Ramos (cell line): Measurements from ENCODE around the gene LIMS1.
"Not testable (repeated sequence)": the region's sequence is repeated elsewhere in the genome, so short reads cannot be mapped to it uniquely, and the experiment has no call there.

ENCODE experiments used
- in situ Hi-C: fragments of 300-500 bp; cut with MboI; formaldehyde crosslinking; loops from one replicate; pipeline ENCODE4 v1.14.3; 2022; ENCODE audit warnings: low sequenced_read_pairs; ENCODE audit not compliant: unreplicated experiment

LIMS1 gene, protein sequence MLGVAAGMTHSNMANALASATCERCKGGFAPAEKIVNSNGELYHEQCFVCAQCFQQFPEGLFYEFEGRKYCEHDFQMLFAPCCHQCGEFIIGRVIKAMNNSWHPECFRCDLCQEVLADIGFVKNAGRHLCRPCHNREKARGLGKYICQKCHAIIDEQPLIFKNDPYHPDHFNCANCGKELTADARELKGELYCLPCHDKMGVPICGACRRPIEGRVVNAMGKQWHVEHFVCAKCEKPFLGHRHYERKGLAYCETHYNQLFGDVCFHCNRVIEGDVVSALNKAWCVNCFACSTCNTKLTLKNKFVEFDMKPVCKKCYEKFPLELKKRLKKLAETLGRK

DNA sequence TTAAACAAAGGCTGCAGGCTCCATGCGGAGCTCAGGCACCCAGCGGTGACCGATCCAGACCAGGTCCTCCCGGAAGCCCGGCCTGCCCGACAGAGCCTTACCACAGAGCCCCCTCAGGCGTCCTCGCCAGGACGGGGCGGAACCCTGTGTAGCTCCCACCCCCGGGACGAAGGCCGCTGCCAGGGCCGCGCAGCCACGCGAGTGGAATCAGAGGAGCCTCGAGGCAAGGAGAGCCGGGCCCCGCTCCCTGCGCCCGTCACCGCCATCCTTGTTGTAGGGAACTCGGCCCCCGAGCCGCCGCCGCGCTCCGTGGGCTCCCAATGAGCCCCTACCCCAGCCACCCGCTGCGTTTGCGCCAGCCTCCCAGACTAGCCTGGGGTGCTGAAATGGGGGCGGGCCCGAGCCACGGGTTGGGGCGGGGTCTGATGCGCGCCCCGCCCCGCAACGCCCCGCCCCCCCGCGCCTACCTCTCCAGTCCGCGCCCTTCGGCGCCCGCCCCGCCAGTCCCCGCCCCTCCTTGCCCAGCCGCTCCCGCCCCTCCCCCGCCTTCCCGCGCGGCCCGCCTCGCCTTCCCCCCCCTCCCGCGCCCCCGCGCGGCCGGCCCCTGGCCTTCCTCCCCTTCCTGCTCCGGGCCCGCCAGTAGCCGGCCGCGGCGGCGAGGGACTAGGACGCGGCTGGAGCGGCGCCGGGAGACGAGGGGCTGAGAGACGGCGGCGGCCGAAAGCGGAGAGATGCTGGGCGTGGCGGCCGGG, at the start of gene LIMS1:
LIMS1 (plus strand) TSS at position 639 of the 752 bp plus-strand sequence; CDS start at position 732, 93 bp downstream.
- in situ Hi-C loops: no loop called here

GRCh38 chr2:108485253-108485652, 49.0 kb upstream of the LIMS1 start:
- in situ Hi-C loops: no loop called here

GRCh38 chr2:108490506-108491122, 43.7 kb upstream of the LIMS1 start:
- in situ Hi-C loops: no loop called here

DNA sequence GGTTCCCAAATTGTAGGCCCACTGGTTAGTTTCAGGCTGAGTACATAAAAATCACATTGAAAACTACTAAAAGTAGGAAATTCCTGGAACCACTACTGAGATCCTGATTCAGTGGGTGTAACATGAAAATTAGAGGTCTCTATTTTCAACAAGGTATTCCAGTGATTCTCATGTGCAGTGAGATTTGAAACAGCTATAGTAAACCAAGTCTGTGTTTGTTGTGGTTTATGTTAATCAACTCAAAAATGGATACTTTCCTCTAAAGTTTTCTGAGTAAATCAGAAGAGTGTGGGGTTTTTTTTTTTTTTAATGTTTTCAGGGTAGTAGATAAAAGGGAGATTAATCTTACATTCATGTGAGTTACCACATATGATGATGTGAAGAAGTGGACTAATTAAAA, 42.4 kb upstream of the LIMS1 start:
- in situ Hi-C loops: no loop called here

- in situ Hi-C loops: no loop called here
Measured at GRCh38 chr2:108492364-108492763, 41.9 kb upstream of the LIMS1 start.

GRCh38 chr2:108496167-108496566, 38.1 kb upstream of the LIMS1 start:
- in situ Hi-C loops: not testable (repeated sequence)

GRCh38 chr2:108507620-108508019, 26.6 kb upstream of the LIMS1 start:
- in situ Hi-C loops: not testable (repeated sequence)

DNA sequence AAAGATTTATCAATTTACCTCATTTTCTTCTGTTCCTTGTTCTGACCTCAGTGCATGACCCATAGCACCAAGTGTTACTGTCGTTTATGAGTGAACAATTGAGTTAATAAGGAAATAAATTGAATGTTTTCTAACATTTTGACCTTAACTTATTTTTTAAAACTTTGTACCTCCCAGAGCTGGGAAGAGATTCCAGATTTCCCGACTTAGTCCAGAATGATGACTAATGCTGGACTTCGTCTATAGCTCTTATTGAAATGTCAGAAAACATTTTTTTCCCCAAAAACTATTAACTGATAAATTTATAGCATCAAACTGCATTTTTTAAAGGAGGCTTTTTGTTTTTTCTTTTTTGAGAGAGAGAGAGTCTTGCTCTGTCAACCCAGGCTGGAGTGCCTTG, 21.8 kb upstream of the LIMS1 start:
- in situ Hi-C loops: not testable (repeated sequence)

DNA sequence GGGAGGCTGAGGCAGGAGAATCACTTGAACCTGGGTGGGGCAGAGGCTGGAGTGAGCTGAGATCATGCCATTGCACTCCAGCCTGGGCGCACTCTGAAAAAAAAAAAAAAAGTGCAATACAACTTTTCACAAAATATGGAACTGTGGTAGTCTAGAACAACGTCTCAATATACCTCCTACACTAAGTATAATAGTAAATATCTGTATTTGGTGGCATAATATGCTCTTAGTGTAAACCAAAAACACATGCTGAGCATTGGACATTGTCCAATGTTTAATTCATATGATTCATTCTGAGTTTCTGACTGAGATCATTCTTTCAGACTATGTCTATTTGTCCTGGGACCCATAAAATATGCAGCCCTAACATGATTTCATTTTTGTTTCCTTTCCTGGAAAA, 19.8 kb upstream of the LIMS1 start:
- in situ Hi-C loops: not testable (repeated sequence)

- in situ Hi-C loops: not testable (repeated sequence)
Measured at GRCh38 chr2:108524688-108525087, 9.6 kb upstream of the LIMS1 start.

GRCh38 chr2:108525258-108525657, 9.0 kb upstream of the LIMS1 start:
- in situ Hi-C loops: not testable (repeated sequence)

DNA sequence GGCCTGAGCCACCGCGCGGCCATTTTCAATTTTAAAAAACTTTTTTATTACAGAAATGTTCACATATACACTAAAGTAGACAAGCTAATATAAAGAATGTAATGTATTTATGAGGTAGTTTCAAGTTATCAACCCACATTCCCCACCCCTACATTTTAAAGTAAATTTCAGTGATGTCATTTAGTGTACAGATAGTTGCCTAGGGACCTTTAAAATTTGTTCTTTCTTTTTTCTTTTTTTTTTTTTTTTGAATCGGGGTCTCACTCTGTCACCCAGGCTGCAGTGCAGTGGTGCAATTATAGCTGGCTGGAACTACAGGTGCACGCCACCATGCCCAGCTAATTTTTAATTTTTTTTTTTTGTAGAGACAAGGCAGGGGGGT, 2.6 kb upstream of the LIMS1 start:
- in situ Hi-C loops: no loop called here

DNA sequence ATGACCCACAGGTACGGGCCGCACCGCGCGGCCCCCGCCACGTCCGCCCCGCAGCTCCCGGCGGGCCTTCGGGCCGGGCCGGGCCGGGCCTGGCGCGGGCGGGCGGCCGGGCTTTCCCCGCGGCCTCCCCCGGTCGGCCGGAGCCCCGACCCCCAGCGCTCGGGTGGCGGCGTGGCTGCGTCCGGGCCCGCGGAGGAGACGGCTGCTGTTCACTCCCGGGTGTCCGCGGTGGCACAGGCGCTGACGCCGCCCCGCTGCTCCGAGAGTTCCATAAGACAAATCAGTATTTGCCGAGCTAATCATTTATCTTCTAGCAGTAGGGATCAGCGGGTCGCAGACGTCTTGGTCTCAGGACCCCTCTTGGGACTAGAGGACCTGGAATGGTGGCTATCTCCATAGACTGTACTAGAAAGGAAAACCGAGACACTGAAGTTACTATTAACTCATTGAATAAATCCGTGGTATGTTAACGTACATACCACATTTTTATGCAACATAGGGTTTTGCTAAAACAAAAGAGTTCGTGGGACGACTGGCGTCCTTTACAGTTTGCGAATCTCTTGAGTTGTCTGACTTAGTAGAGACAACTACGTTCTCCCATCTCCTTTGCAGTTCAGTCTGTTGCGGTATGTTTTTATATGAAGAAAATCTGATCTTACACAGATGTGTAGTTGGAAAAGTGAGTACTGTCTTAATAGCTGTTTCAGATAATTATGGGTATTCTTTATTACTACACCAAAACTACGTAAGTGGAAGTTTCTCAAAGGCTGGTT, 500 bp downstream of the LIMS1 start:
- in situ Hi-C loops: no loop called here

DNA sequence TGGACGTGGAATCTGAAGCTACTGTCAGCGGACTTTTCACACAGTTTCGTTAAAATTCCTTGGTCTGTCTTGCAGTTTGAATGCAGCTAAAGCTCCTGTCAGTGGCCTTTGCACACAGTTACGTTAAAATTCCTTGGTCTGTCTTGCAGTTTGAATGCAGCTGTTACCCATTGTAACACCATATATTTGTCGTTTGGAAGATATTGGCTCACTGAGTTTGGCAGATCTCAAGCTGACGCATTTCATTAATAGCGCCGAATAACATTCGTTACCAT, 1.0 kb downstream of the LIMS1 start:
- in situ Hi-C loops: no loop called here

GRCh38 chr2:108536133-108536780, 2.0 kb downstream of the LIMS1 start:
- in situ Hi-C loops: no loop called here

- in situ Hi-C loops: no loop called here
Measured at GRCh38 chr2:108536911-108537310, 2.6 kb downstream of the LIMS1 start.

DNA sequence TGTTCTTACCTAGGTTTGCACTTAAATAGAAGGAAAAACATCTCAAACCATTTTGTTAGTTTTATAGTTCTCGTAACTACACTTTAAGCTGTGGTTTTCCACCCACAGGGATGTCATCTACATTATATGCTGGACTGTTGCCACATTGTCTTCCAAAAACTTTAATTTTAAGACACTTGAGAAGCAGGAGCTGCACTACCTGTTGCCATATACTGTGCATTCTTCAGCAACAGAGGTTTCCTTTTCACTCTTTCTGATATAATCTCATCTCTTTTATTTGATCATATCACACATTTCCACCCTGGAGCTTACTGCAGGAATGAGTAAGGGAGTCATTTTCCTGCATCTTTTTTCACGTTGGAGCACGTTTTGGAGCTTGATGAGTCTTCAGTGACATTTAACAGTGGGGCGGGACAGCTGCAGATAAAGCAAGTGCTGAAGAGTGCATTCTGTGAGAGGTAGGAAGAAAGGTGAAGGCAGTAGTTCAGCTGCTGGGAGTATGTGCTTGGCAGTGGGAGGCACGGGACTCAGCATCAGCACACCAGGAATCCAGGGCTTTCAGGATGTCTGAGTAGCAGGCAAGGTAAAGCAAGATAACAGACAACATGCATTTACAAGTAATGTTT, 3.8 kb downstream of the LIMS1 start:
- in situ Hi-C loops: no loop called here

DNA sequence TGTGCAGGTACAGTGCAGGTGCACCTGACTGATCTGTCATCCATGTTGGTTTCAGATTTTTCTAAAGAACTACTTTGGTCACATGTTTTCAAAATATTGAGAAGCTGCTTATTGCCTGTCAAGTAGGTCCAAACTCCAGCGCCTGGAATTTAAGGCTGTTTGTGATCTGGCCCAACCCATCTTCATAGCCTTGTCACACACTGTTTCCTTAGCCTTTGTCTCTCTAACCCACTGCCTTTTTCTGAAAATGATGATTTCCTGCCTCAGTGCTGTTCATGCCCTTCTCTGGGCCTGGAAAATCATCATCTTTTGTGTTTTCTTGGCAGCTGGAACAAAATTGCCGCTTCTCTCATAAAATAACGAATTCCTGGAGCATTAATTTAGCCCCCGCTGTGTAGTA, 7.2 kb downstream of the LIMS1 start:
- in situ Hi-C loops: no loop called here

DNA sequence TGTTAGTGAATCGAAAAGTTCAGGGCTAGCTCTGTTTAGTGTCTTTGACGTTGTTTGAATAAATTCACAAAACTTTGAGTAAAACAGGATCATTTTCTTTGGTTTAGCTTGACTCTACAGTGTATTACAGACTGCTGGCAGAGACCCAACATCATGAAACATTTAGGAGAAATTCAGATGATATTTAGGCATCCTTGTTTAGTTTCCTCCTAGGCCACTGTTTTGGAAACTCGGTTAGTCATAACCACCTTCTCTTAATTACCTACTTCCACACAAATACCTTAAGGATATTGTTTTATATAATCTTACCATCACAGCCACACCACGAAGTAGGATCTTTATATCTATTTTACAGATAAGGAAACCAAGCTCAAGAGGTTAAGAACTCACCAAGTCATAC, 7.8 kb downstream of the LIMS1 start:
- in situ Hi-C loops: no loop called here

- in situ Hi-C loops: no loop called here
Measured at GRCh38 chr2:108547606-108548005, 13.3 kb downstream of the LIMS1 start.
